ENCODE data around the gene KCTD5. TPM values are rescaled to one million over a fixed set of nuclear protein-coding genes. Genes with fewer than 3 reads are reported as not detected.

The KCTD5 gene
- total RNA-seq, 1 experiment from 2014 or later: 66.5 TPM

DNA sequence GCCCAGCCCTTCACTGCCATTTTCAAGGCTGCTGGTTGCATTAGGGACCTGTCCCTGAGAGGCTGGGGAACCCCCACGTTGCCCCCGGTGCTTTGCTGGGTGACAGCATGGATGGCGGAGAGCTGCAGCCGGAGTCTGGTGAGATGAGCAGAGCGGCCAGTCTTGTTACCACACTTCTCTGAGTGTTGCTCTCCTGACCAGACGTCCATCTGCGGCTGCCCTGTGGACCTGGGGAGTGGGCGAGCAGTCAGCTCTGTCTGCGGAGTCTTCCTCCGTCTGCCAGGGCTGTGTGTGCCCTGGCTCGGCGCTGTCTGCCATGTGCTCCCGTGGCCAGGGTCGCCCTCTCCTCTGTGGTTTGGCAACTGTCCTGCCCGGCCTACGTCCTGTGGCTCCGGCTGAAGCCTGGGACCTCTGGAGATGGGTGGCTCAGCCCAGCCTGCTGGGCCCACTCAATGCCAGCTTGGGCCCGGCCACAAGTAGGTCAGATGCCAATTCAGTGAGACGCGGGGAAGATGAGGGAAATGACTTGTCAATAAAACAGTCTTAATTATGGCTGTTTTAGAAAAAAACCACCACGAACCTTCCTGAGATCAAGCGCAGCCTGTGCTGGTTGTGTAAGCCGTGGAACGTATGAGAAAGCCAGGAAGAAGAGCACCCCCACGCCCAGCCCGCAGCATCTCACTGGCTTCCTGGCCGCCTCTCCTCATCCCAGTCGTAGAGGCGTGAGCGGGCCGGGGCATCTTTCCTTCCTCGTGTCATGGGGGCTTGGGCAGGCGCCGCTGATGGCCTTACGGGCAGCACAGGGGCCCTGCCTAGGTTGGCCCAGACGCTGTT is 7.9 kb downstream of the KCTD5 start:
- Histone ChIP-seq H3F3A (ENCODE audit: insufficient read depth, low read depth) (no peaks in the 10 kb centered on the region), H3K36me3 (ENCODE audit: low read depth) (no peaks in the 10 kb centered on the region), H3K79me2 (ENCODE audit: low read depth) (peaks cover 37% of the 10 kb centered on the region), H3K9me2 (ENCODE audit: insufficient read depth) (no peaks in the 10 kb centered on the region), H3K27ac (no peak overlapping the region), H3K27me3 (ENCODE audit: insufficient read depth, low read depth) (no peaks in the 10 kb centered on the region), H3K4me1 (replicated peaks; ENCODE audit: insufficient read depth) (no peaks in the 10 kb centered on the region), H3K4me3 (no peak overlapping the region), H3K4me2 (no peak overlapping the region), H4K20me1 (ENCODE audit: insufficient read depth) (peaks cover 54% of the 10 kb centered on the region), H2AFZ (no peak overlapping the region), H3K9me3 (ENCODE audit: insufficient read depth, low read depth) (no peaks in the 10 kb centered on the region)
- intact Hi-C loops (cut with micrococcal nuclease; ENCODE audit: unreplicated experiment): no loop called here
- DNase-seq: no peak
- no TSS peak for BruUV-seq (replicated peaks)
- ChIA-PET POLR2A (ENCODE audit: unreplicated experiment) (no interaction called here), CTCF (interaction anchor here (0.5 kb wide), 1 partner anchor 152 kb away, joined by 4 read pairs; the partner anchor contains the start of gene PDPK1)
- no peak for TF ChIP-seq EZH2 (IDR thresholded peaks at IDR 0.05; ENCODE audit: low read depth)
- TF ChIP-seq CTCF (conservative IDR thresholded peaks at IDR 0.05): no peak

DNA sequence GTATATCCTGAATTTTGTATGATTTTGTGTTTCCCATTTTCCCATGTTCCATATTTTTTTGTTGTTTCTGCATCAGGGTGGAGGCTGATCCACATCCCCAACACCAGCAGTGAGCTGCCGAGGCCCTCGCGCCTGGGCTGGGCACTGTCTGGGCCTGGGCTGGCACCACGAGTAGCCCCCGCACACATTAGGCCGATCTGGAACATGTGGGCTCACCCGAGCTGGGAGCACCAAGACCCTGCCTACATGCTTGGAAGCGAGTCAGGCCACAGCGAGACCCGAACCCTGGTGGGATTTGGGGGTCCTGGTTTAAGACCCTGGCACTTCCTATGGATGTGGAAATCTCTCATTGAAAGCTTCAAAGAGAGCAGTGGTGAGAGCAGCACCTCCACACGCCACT is 8.5 kb downstream of the KCTD5 start:
- intact Hi-C loops (cut with micrococcal nuclease; ENCODE audit: unreplicated experiment): no loop called here
- no peak for DNase-seq
- H4K20me1 ChIP-seq (ENCODE audit: insufficient read depth): peaks cover 54% of the 10 kb centered on the region
- CTCF ChIA-PET: interaction anchor here (0.5 kb wide), 1 partner anchor 153 kb away, joined by 4 read pairs; the partner anchor contains the start of gene PDPK1
- H3K4me1 ChIP-seq (replicated peaks; ENCODE audit: insufficient read depth): no peaks in the 10 kb centered on the region
- H3K27me3 ChIP-seq (ENCODE audit: insufficient read depth, low read depth): no peaks in the 10 kb centered on the region
- no peaks in the 10 kb centered on the region for H3K36me3 ChIP-seq (ENCODE audit: low read depth)
- H3K4me3 ChIP-seq: no peak overlapping the region
- H3K79me2 ChIP-seq (ENCODE audit: low read depth): peaks cover 36% of the 10 kb centered on the region
- BruUV-seq (replicated peaks): no TSS peak
- TF ChIP-seq EZH2 (IDR thresholded peaks at IDR 0.05; ENCODE audit: low read depth) (no peak), CTCF (conservative IDR thresholded peaks at IDR 0.05) (no peak)
- no peak overlapping the region for H2AFZ ChIP-seq
- H3K9me2 ChIP-seq (ENCODE audit: insufficient read depth): no peaks in the 10 kb centered on the region
- H3K27ac ChIP-seq: no peak overlapping the region
- POLR2A ChIA-PET (ENCODE audit: unreplicated experiment): no interaction called here
- H3F3A ChIP-seq (ENCODE audit: insufficient read depth, low read depth): no peaks in the 10 kb centered on the region
- H3K4me2 ChIP-seq: no peak overlapping the region
- H3K9me3 ChIP-seq (ENCODE audit: insufficient read depth, low read depth): no peaks in the 10 kb centered on the region

- Histone ChIP-seq H3K9me3 (ENCODE audit: insufficient read depth, low read depth) (no peaks in the 10 kb centered on the region), H4K20me1 (ENCODE audit: insufficient read depth) (peaks cover 54% of the 10 kb centered on the region), H3K36me3 (ENCODE audit: low read depth) (no peaks in the 10 kb centered on the region), H3K27ac (no peak overlapping the region), H3K4me2 (no peak overlapping the region), H3K4me1 (replicated peaks; ENCODE audit: insufficient read depth) (no peaks in the 10 kb centered on the region), H3K79me2 (ENCODE audit: low read depth) (peaks cover 35% of the 10 kb centered on the region), H3K9me2 (ENCODE audit: insufficient read depth) (no peaks in the 10 kb centered on the region), H3K27me3 (ENCODE audit: insufficient read depth, low read depth) (no peaks in the 10 kb centered on the region), H3K4me3 (no peak overlapping the region), H3F3A (ENCODE audit: insufficient read depth, low read depth) (no peaks in the 10 kb centered on the region), H2AFZ (no peak overlapping the region)
- POLR2A ChIA-PET (ENCODE audit: unreplicated experiment): no interaction called here
- intact Hi-C loops (cut with micrococcal nuclease; ENCODE audit: unreplicated experiment): no loop called here
- TF ChIP-seq EZH2 (IDR thresholded peaks at IDR 0.05; ENCODE audit: low read depth): no peak
- TF ChIP-seq CTCF (conservative IDR thresholded peaks at IDR 0.05): no peak
- CTCF ChIA-PET: no interaction called here
- no peak for DNase-seq
- no TSS peak for BruUV-seq (replicated peaks)
Measured at GRCh38 chr16:2691491-2692248, 9.3 kb downstream of the KCTD5 start.

Data from PC-9 (cell line).